HepG2 (cell line): ENCODE results near the gene C1R. TPM values are rescaled to one million over a fixed set of nuclear protein-coding genes. Genes with fewer than 3 reads are reported as not detected.
A peak's percentile ranks its signal among the peaks of the same experiment; 100 is the strongest.

Experiments
- CCAR2 ChIP-seq: fragments of 200-400 bp; formaldehyde crosslinking; optimal IDR thresholded peaks from 2 replicates; pipeline ENCODE3; 2018; ENCODE audit warnings: low read depth, mild to moderate bottlenecking, low read length, moderate library complexity
- FOXA1 ChIP-seq, 2 experiments: fragments of 450-650 bp in 1 of 2; sonication (generic) in 1 of 2; formaldehyde crosslinking in 1 of 2; IDR thresholded peaks; 2 replicates each; pipeline versions ENCODE4 v1.4.0 to v1.6.1; 2016 to 2020; ENCODE audit warnings: missing genetic modification reagents in 1 of 2
- HIVEP1 ChIP-seq: sonication (generic); formaldehyde crosslinking; IDR thresholded peaks from 2 replicates; pipeline ENCODE4 v1.4.0; 2020; ENCODE audit warnings: mild to moderate bottlenecking, missing genetic modification reagents
- HNRNPLL ChIP-seq: fragments of 200-400 bp; formaldehyde crosslinking; IDR thresholded peaks from 2 replicates; pipeline ENCODE4 v1.6.1; 2017; ENCODE audit warnings: mild to moderate bottlenecking, low read depth, low read length; ENCODE audit not compliant: poor library complexity, severe bottlenecking
- REPIN1 ChIP-seq: sonication (generic); formaldehyde crosslinking; IDR thresholded peaks from 2 replicates; pipeline ENCODE4 v1.8.0; 2022; ENCODE audit warnings: missing genetic modification reagents, low read depth, mild to moderate bottlenecking, borderline replicate concordance
- RORA ChIP-seq: sonication (generic); formaldehyde crosslinking; IDR thresholded peaks from 2 replicates; pipeline ENCODE4 v1.5.0; 2020; ENCODE audit warnings: mild to moderate bottlenecking, missing genetic modification reagents, moderate library complexity
- RXRB ChIP-seq: IDR thresholded peaks from 2 replicates; pipeline ENCODE4 v1.6.1; 2016; ENCODE audit warnings: borderline replicate concordance, missing genetic modification reagents, missing compliant biosample characterization
- ZNF143 ChIP-seq: sonication (generic); formaldehyde crosslinking; IDR thresholded peaks from 2 replicates; pipeline ENCODE4 v1.4.0; 2020; ENCODE audit warnings: missing genetic modification reagents
- ZNF260 ChIP-seq: sonication (generic); formaldehyde crosslinking; IDR thresholded peaks from 2 replicates; pipeline ENCODE4 v1.4.0; 2020; ENCODE audit warnings: missing genetic modification reagents, low read depth, mild to moderate bottlenecking, borderline replicate concordance
- ZNF569 ChIP-seq: sonication (generic); formaldehyde crosslinking; IDR thresholded peaks from 2 replicates; pipeline ENCODE4 v1.5.0; 2020; ENCODE audit warnings: mild to moderate bottlenecking, missing genetic modification reagents, moderate library complexity, borderline replicate concordance
- ZNF841 ChIP-seq: sonication (generic); formaldehyde crosslinking; IDR thresholded peaks from 2 replicates; pipeline ENCODE4 v1.8.1; 2023; ENCODE audit warnings: missing genetic modification reagents, borderline replicate concordance
- polyA plus RNA-seq, 8 experiments: library from polyadenylated mRNA; depleted of rRNA in 3 of 8; stranded (reverse) in 7 of 8; unstranded in 1 of 8; fragments of >200 nt; fragmentation: Illumina TruSeq in 4 of 8; extraction: Trizol in 4 of 8; gene quantifications; 2 replicates each; pipeline versions ENCODE4 v1.2.1 to v1.2.3, GENCODE V29; 2011 to 2016; ENCODE audit warnings: low read depth in 4 of 8, missing spikeins in 1 of 8, mixed read lengths in 1 of 8; ENCODE audit not compliant: insufficient read depth in 1 of 8
- total RNA-seq, 5 experiments: library from RNA; depleted of rRNA; stranded (reverse); fragments of >200 nt; fragmentation: Illumina TruSeq; extraction: Trizol; gene quantifications; 2 replicates each; pipeline ENCODE4 v1.2.3, GENCODE V29; 2016; ENCODE audit warnings: low read depth in 1 of 5
- TF ChIP-seq, protein P1 (sequence below): sonication (generic); formaldehyde crosslinking; IDR thresholded peaks from 2 replicates; pipeline ENCODE4 v1.8.1; 2023; ENCODE audit warnings: mild to moderate bottlenecking, missing genetic modification reagents
- TF ChIP-seq, protein P2 (sequence below): sonication (generic); formaldehyde crosslinking; IDR thresholded peaks from 2 replicates; pipeline ENCODE4 v1.4.0; 2020; ENCODE audit warnings: missing genetic modification reagents
- TF ChIP-seq, protein P3 (sequence below): sonication (generic); formaldehyde crosslinking; IDR thresholded peaks from 2 replicates; pipeline ENCODE4 v1.4.0; 2020; ENCODE audit warnings: missing genetic modification reagents
- TF ChIP-seq, protein P4 (sequence below): sonication (generic); formaldehyde crosslinking; IDR thresholded peaks from 2 replicates; pipeline ENCODE4 v1.5.1; 2020; ENCODE audit warnings: mild to moderate bottlenecking, missing genetic modification reagents, moderate library complexity
- TF ChIP-seq, protein P5 (sequence below): sonication (generic); formaldehyde crosslinking; IDR thresholded peaks from 2 replicates; pipeline ENCODE4 v1.8.1; 2023; ENCODE audit warnings: mild to moderate bottlenecking, inconsistent platforms, moderate library complexity, missing genetic modification reagents, borderline replicate concordance
- TF ChIP-seq, protein P6 (sequence below): sonication (generic); formaldehyde crosslinking; IDR thresholded peaks from 2 replicates; pipeline ENCODE4 v1.4.0; 2020; ENCODE audit warnings: missing genetic modification reagents

Gene C1R
- total and polyA plus RNA-seq, 2 of the 13 experiments (the other 11 are each of a cell fraction or from before 2014, with no cell fraction given): 3.5 to 6.5 TPM

DNA sequence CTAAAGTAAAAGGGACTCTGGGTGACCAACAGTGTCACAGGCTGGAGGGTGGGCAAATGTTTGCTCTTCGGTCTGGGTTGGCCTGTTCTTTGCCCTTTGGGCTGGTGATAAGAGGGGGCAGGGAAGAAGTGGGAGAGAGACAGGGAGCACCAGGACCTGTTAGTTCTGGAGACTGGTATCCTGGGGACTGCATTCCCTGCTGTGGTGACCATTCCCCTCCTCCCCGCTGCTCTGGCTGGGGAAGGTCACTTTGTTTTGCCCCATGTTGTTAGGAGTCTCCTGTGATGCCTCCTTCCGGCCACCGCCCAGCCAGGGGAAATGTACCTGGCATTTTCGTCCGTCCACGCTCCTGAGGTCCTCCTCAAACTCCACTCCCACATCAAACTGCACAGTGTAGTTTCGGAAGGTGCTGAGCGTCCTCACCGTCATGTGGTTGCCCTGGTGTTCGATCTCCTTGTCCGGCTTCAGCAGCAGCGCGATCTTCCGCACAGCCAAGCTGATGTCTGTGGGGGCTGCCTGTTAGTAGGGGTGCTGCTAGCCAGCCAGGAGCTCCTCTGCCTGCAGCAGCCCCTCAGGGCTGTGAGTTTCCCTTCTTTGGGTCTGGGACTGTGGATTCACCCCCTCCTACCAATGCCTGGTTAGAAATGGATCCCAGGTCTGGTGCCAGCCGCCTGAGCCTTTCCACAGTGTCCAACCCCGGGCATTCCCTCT, 35.8 kb upstream of the C1R start (continued):
- TF ChIP-seq HIVEP1 (CRISPR knock-in tag): peak; percentile 30; the same call in 1 of the 2 replicates
- TF ChIP-seq, protein P1, sequence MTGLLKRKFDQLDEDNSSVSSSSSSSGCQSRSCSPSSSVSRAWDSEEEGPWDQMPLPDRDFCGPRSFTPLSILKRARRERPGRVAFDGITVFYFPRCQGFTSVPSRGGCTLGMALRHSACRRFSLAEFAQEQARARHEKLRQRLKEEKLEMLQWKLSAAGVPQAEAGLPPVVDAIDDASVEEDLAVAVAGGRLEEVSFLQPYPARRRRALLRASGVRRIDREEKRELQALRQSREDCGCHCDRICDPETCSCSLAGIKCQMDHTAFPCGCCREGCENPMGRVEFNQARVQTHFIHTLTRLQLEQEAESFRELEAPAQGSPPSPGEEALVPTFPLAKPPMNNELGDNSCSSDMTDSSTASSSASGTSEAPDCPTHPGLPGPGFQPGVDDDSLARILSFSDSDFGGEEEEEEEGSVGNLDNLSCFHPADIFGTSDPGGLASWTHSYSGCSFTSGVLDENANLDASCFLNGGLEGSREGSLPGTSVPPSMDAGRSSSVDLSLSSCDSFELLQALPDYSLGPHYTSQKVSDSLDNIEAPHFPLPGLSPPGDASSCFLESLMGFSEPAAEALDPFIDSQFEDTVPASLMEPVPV (CRISPR knock-in tag): 0 out of 2 replicates have a peak, but pooled peaks have one; percentile 6
- peak; percentile 51; the same call in 1 of the 2 replicates for TF ChIP-seq RXRB (CRISPR knock-in tag)
- TF ChIP-seq ZNF569: no peak
- no peak for TF ChIP-seq RORA (CRISPR knock-in tag)
- TF ChIP-seq, protein P2, sequence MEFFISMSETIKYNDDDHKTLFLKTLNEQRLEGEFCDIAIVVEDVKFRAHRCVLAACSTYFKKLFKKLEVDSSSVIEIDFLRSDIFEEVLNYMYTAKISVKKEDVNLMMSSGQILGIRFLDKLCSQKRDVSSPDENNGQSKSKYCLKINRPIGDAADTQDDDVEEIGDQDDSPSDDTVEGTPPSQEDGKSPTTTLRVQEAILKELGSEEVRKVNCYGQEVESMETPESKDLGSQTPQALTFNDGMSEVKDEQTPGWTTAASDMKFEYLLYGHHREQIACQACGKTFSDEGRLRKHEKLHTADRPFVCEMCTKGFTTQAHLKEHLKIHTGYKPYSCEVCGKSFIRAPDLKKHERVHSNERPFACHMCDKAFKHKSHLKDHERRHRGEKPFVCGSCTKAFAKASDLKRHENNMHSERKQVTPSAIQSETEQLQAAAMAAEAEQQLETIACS (CRISPR knock-in tag): no peak
- no peak for TF ChIP-seq ZNF143 (CRISPR knock-in tag)
- no peak for TF ChIP-seq CCAR2
- TF ChIP-seq, protein P3, sequence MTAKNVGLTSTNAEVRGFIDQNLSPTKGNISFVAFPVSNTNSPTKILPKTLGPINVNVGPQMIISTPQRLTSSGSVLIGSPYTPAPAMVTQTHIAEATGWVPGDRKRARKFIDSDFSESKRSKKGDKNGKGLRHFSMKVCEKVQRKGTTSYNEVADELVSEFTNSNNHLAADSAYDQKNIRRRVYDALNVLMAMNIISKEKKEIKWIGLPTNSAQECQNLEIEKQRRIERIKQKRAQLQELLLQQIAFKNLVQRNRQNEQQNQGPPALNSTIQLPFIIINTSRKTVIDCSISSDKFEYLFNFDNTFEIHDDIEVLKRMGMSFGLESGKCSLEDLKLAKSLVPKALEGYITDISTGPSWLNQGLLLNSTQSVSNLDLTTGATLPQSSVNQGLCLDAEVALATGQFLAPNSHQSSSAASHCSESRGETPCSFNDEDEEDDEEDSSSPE (CRISPR knock-in tag): no peak
- TF ChIP-seq ZNF260 (CRISPR knock-in tag): no peak
- no peak for TF ChIP-seq ZNF841 (CRISPR knock-in tag)
- TF ChIP-seq, protein P4, sequence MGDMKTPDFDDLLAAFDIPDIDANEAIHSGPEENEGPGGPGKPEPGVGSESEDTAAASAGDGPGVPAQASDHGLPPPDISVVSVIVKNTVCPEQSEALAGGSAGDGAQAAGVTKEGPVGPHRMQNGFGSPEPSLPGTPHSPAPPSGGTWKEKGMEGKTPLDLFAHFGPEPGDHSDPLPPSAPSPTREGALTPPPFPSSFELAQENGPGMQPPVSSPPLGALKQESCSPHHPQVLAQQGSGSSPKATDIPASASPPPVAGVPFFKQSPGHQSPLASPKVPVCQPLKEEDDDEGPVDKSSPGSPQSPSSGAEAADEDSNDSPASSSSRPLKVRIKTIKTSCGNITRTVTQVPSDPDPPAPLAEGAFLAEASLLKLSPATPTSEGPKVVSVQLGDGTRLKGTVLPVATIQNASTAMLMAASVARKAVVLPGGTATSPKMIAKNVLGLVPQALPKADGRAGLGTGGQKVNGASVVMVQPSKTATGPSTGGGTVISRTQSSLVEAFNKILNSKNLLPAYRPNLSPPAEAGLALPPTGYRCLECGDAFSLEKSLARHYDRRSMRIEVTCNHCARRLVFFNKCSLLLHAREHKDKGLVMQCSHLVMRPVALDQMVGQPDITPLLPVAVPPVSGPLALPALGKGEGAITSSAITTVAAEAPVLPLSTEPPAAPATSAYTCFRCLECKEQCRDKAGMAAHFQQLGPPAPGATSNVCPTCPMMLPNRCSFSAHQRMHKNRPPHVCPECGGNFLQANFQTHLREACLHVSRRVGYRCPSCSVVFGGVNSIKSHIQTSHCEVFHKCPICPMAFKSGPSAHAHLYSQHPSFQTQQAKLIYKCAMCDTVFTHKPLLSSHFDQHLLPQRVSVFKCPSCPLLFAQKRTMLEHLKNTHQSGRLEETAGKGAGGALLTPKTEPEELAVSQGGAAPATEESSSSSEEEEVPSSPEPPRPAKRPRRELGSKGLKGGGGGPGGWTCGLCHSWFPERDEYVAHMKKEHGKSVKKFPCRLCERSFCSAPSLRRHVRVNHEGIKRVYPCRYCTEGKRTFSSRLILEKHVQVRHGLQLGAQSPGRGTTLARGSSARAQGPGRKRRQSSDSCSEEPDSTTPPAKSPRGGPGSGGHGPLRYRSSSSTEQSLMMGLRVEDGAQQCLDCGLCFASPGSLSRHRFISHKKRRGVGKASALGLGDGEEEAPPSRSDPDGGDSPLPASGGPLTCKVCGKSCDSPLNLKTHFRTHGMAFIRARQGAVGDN (CRISPR knock-in tag): peak; percentile 79
- peak; percentile 24 for TF ChIP-seq HNRNPLL
- TF ChIP-seq REPIN1 (CRISPR knock-in tag): 0 out of 2 replicates have a peak, but pooled peaks have one; percentile 52
- TF ChIP-seq, protein P5, sequence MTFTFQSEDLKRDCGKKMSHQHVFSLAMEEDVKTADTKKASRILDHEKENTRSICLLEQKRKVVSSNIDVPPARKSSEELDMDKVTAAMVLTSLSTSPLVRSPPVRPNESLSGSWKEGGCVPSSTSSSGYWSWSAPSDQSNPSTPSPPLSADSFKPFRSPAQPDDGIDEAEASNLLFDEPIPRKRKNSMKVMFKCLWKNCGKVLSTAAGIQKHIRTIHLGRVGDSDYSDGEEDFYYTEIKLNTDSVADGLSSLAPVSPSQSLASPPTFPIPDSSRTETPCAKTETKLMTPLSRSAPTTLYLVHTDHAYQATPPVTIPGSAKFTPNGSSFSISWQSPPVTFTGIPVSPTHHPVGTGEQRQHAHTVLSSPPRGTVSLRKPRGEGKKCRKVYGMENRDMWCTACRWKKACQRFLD (CRISPR knock-in tag): no peak
- TF ChIP-seq, protein P6, sequence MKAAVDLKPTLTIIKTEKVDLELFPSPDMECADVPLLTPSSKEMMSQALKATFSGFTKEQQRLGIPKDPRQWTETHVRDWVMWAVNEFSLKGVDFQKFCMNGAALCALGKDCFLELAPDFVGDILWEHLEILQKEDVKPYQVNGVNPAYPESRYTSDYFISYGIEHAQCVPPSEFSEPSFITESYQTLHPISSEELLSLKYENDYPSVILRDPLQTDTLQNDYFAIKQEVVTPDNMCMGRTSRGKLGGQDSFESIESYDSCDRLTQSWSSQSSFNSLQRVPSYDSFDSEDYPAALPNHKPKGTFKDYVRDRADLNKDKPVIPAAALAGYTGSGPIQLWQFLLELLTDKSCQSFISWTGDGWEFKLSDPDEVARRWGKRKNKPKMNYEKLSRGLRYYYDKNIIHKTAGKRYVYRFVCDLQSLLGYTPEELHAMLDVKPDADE: no peak
- TF ChIP-seq FOXA1 (IDR thresholded peaks at IDR 0.05): no peak
- TF ChIP-seq FOXA1 (CRISPR knock-in tag; IDR thresholded peaks at IDR 0.05): 0 out of 2 replicates have a peak, but pooled peaks have one; percentile 25
